Measurements from ENCODE around the gene TUBG2.

Gene TUBG2

GRCh38 chr17:42675965-42676423, 16.9 kb downstream of the TUBG2 start:
- H3K36me3 ChIP-seq (ENCODE audit: insufficient read depth, insufficient read length, low read length): peaks cover 25% of the 10 kb centered on the region
- H3K27me3 ChIP-seq (ENCODE audit: insufficient read depth, insufficient read length): peaks cover 17% of the 10 kb centered on the region
- peaks cover 31% of the 10 kb centered on the region for H3K4me1 ChIP-seq (ENCODE audit: insufficient read depth, insufficient read length)
- peak overlapping the region; percentile 94 for H3K4me3 ChIP-seq (ENCODE audit: insufficient read length, low read depth)
- H3K9me3 ChIP-seq (ENCODE audit: insufficient read depth, low read length): no peaks in the 10 kb centered on the region
- no peak for TF ChIP-seq SUZ12 (IDR thresholded peaks at IDR 0.05; ENCODE audit: extremely low read depth, insufficient read depth, insufficient read length)
- no peak for TF ChIP-seq ZNF274 (IDR thresholded peaks at IDR 0.05; ENCODE audit: low read depth, low read length)
- TF ChIP-seq YY1 (IDR thresholded peaks at IDR 0.05; ENCODE audit: insufficient read depth, insufficient read length): no peak
- DNase-seq (ENCODE audit: low read depth, low spot score): no peak
- peak overlapping the region; percentile 89 for H3K9ac ChIP-seq (ENCODE audit: insufficient read length, low read depth)

- no peaks in the 10 kb centered on the region for H3K9me3 ChIP-seq (ENCODE audit: insufficient read depth, low read length)
- peaks cover 19% of the 10 kb centered on the region for H3K36me3 ChIP-seq (ENCODE audit: insufficient read depth, insufficient read length, low read length)
- H3K4me3 ChIP-seq (ENCODE audit: insufficient read length, low read depth): peak within 1 kb of the TSS; percentile 94
- TF ChIP-seq YY1 (IDR thresholded peaks at IDR 0.05; ENCODE audit: insufficient read depth, insufficient read length): no peak
- no peak for TF ChIP-seq ZNF274 (IDR thresholded peaks at IDR 0.05; ENCODE audit: low read depth, low read length)
- TF ChIP-seq SUZ12 (IDR thresholded peaks at IDR 0.05; ENCODE audit: extremely low read depth, insufficient read depth, insufficient read length): no peak
- H3K4me1 ChIP-seq (ENCODE audit: insufficient read depth, insufficient read length): peaks cover 29% of the 10 kb centered on the region
- H3K9ac ChIP-seq (ENCODE audit: insufficient read length, low read depth): peak within 1 kb of the TSS; percentile 89
- H3K27me3 ChIP-seq (ENCODE audit: insufficient read depth, insufficient read length): peaks cover 17% of the 10 kb centered on the region
- DNase-seq (ENCODE audit: low read depth, low spot score): no peak
These were observed 17.4 kb downstream of the TUBG2 start, which contains the start of gene PLEKHH3 for GRCh38 chr17:42676424-42677011. PLEKHH3 (minus strand) TSS chr17:42676994; CDS start chr17:42676563, 431 bp downstream.

- Histone ChIP-seq H3K36me3 (ENCODE audit: insufficient read depth, insufficient read length, low read length) (peaks cover 13% of the 10 kb centered on the region), H3K27me3 (ENCODE audit: insufficient read depth, insufficient read length) (peaks cover 17% of the 10 kb centered on the region), H3K4me1 (ENCODE audit: insufficient read depth, insufficient read length) (peaks cover 32% of the 10 kb centered on the region), H3K4me3 (ENCODE audit: insufficient read length, low read depth) (peak overlapping the region; percentile 94), H3K9me3 (ENCODE audit: insufficient read depth, low read length) (no peaks in the 10 kb centered on the region), H3K9ac (ENCODE audit: insufficient read length, low read depth) (peak overlapping the region; percentile 89)
- DNase-seq (ENCODE audit: low read depth, low spot score): peak; percentile 97
- TF ChIP-seq SUZ12 (IDR thresholded peaks at IDR 0.05; ENCODE audit: extremely low read depth, insufficient read depth, insufficient read length): no peak
- TF ChIP-seq YY1 (IDR thresholded peaks at IDR 0.05; ENCODE audit: insufficient read depth, insufficient read length): no peak
- TF ChIP-seq ZNF274 (IDR thresholded peaks at IDR 0.05; ENCODE audit: low read depth, low read length): no peak
These were observed 18.2 kb downstream of the TUBG2 start for GRCh38 chr17:42677012-42677857.

- H3K9ac ChIP-seq (ENCODE audit: insufficient read length, low read depth): peak overlapping the region; percentile 84
- H3K4me3 ChIP-seq (ENCODE audit: insufficient read length, low read depth): peak overlapping the region; percentile 72
- H3K36me3 ChIP-seq (ENCODE audit: insufficient read depth, insufficient read length, low read length): peaks cover 5% of the 10 kb centered on the region
- H3K27me3 ChIP-seq (ENCODE audit: insufficient read depth, insufficient read length): peaks cover 17% of the 10 kb centered on the region
- H3K4me1 ChIP-seq (ENCODE audit: insufficient read depth, insufficient read length): peaks cover 32% of the 10 kb centered on the region
- peak; percentile 70 for DNase-seq (ENCODE audit: low read depth, low spot score)
- H3K9me3 ChIP-seq (ENCODE audit: insufficient read depth, low read length): no peaks in the 10 kb centered on the region
- TF ChIP-seq SUZ12 (IDR thresholded peaks at IDR 0.05; ENCODE audit: extremely low read depth, insufficient read depth, insufficient read length) (no peak), YY1 (IDR thresholded peaks at IDR 0.05; ENCODE audit: insufficient read depth, insufficient read length) (no peak), ZNF274 (IDR thresholded peaks at IDR 0.05; ENCODE audit: low read depth, low read length) (no peak)
These were observed 19.1 kb downstream of the TUBG2 start for GRCh38 chr17:42677921-42678781.

GRCh38 chr17:42678951-42679491, 19.9 kb downstream of the TUBG2 start:
- Histone ChIP-seq H3K4me1 (ENCODE audit: insufficient read depth, insufficient read length) (peaks cover 31% of the 10 kb centered on the region), H3K27me3 (ENCODE audit: insufficient read depth, insufficient read length) (peaks cover 17% of the 10 kb centered on the region), H3K9me3 (ENCODE audit: insufficient read depth, low read length) (no peaks in the 10 kb centered on the region), H3K36me3 (ENCODE audit: insufficient read depth, insufficient read length, low read length) (peaks cover 2% of the 10 kb centered on the region), H3K4me3 (ENCODE audit: insufficient read length, low read depth) (peak overlapping the region; percentile 72), H3K9ac (ENCODE audit: insufficient read length, low read depth) (peak overlapping the region; percentile 98)
- TF ChIP-seq ZNF274 (IDR thresholded peaks at IDR 0.05; ENCODE audit: low read depth, low read length) (no peak), YY1 (IDR thresholded peaks at IDR 0.05; ENCODE audit: insufficient read depth, insufficient read length) (no peak), SUZ12 (IDR thresholded peaks at IDR 0.05; ENCODE audit: extremely low read depth, insufficient read depth, insufficient read length) (no peak)
- no peak for DNase-seq (ENCODE audit: low read depth, low spot score)

GRCh38 chr17:42679492-42680330, 20.6 kb downstream of the TUBG2 start:
- H3K4me3 ChIP-seq (ENCODE audit: insufficient read length, low read depth): peak overlapping the region; percentile 71
- no peaks in the 10 kb centered on the region for H3K9me3 ChIP-seq (ENCODE audit: insufficient read depth, low read length)
- no peak for TF ChIP-seq ZNF274 (IDR thresholded peaks at IDR 0.05; ENCODE audit: low read depth, low read length)
- TF ChIP-seq SUZ12 (IDR thresholded peaks at IDR 0.05; ENCODE audit: extremely low read depth, insufficient read depth, insufficient read length): no peak
- no peak for TF ChIP-seq YY1 (IDR thresholded peaks at IDR 0.05; ENCODE audit: insufficient read depth, insufficient read length)
- peaks cover 17% of the 10 kb centered on the region for H3K27me3 ChIP-seq (ENCODE audit: insufficient read depth, insufficient read length)
- H3K9ac ChIP-seq (ENCODE audit: insufficient read length, low read depth): peak overlapping the region; percentile 98
- peaks cover 4% of the 10 kb centered on the region for H3K36me3 ChIP-seq (ENCODE audit: insufficient read depth, insufficient read length, low read length)
- DNase-seq (ENCODE audit: low read depth, low spot score): no peak
- peaks cover 27% of the 10 kb centered on the region for H3K4me1 ChIP-seq (ENCODE audit: insufficient read depth, insufficient read length)
